VCaP (cell line): ENCODE results near the gene SCIMP.
"Not testable (repeated sequence)": the region's sequence is repeated elsewhere in the genome, so short reads cannot be mapped to it uniquely, and the experiment has no call there.

Source experiments
- H3K27ac ChIP-seq: fragments of 450-650 bp; 2 replicates; pipeline ENCODE4 v1.5.1; 2017
- TF ChIP-seq, protein P1 (sequence below): fragments of 450-650 bp; conservative IDR thresholded peaks from 2 replicates; pipeline ENCODE4 v1.5.1; 2017; ENCODE audit warnings: mild to moderate bottlenecking, moderate library complexity

Gene SCIMP

DNA sequence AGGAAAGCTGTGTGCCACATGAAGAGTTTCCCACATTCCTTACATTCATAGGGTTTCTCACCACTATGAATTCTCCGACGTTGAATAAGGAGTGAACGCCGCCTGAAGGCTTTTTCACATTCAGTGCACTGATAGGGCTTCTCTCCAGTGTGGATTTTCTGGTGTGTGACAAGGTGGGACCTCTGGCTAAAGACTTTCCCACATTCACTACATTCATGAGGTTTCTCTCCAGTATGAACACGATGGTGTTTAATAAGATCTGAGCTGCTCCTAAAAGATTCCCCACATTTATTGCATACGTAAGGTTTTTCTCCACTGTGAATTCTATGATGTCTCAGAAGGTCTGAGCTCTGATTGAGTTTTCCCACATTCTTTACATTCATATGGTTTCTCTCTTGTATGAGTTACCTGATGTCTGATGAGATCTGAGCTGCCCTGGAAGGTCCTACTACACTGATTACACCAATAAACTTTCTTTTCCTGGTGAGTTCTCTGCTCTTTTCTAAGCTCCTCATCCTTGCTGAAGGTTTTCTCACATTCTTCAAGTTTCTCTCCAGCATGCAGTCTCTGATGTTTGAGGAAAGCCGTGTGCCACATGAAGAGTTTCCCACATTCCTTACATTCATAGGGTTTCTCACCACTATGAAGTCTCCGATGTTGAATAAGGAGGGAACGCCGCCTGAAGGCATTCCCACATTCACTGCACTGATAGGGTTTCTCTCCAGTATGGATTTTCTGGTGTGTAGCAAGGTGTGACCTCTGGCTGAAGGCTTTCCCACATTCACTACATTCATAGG lies 53.0 kb downstream of the SCIMP start:
- no peak overlapping the region for H3K27ac ChIP-seq
- TF ChIP-seq, protein P1, sequence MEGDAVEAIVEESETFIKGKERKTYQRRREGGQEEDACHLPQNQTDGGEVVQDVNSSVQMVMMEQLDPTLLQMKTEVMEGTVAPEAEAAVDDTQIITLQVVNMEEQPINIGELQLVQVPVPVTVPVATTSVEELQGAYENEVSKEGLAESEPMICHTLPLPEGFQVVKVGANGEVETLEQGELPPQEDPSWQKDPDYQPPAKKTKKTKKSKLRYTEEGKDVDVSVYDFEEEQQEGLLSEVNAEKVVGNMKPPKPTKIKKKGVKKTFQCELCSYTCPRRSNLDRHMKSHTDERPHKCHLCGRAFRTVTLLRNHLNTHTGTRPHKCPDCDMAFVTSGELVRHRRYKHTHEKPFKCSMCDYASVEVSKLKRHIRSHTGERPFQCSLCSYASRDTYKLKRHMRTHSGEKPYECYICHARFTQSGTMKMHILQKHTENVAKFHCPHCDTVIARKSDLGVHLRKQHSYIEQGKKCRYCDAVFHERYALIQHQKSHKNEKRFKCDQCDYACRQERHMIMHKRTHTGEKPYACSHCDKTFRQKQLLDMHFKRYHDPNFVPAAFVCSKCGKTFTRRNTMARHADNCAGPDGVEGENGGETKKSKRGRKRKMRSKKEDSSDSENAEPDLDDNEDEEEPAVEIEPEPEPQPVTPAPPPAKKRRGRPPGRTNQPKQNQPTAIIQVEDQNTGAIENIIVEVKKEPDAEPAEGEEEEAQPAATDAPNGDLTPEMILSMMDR = no peak

DNA sequence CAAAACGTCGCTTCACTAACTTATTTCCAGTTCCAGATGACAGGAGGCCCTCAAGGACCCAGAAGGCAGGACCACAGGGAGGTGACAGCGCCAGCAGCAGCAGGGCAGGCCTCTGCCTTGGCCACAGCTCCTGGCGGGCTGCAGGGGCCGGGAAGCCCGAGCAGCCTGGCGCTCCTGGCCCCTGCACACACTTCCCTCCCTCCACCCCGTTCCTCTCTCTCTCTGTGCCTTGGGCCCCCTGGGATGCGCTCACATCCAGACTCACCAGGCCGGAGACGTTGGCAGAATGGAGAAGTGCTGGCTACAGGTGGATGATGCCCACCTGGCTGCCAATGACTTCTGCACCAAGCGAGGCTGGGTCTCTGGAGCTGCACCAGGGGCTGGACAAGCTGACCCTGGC lies 55.7 kb downstream of the SCIMP start:
- H3K27ac ChIP-seq = no peak overlapping the region
- TF ChIP-seq, protein P1 = no peak

DNA sequence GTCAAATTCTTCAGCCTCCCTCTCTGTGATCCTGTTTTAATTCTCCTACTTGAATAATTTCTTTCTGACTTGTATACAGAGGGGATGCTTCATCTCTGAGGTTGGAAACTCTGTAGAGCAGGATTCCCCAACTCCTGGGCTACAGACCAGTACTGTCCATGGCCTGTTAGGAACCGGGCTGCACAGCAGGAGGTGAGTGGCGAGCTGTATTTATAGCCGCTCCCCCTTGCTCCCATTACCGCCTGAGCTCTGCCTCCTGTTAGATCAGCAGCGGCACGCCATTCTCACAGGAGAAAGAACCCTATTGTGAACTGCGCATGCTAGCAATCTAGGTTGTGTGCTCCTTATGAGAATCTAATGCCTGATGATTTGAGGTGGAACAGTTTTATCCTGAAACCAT lies 59.6 kb downstream of the SCIMP start:
- H3K27ac ChIP-seq = not testable (repeated sequence)

DNA sequence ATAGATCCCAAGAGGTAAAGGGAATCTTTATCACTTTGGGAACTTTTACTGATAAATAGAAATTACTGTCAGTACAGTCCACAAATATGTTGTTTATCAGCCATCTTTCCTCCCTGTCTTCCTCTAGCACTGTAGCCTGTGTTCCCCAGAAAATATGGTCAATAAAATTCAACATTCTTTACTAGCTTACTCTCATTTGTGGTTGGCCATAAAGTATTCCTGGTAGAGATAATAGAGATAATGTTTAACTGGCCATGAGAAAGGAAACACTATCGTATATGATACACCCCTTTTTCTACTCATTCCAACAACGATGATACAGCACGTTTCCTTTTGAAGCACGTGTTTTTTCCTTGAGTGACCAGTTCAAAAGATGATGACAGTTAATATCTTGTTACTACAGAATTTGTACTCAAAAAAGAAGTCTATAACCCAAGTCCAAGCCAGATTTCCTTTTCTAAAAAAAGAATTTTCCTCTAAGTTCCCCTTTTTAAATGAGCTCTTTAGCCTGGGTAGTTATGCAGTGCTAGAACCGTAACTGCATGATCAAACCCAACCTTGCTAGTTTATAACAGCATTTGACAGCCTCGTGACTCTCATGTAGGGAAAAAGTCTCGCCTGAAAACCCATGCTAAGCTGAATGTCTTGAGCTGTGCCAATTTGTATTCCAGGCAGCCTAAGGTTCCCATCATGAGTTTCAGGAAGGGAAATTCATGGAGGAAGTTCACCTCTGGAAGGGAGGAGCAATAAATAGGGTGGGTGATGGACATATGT lies 68.7 kb downstream of the SCIMP start:
- not testable (repeated sequence) for H3K27ac ChIP-seq

DNA sequence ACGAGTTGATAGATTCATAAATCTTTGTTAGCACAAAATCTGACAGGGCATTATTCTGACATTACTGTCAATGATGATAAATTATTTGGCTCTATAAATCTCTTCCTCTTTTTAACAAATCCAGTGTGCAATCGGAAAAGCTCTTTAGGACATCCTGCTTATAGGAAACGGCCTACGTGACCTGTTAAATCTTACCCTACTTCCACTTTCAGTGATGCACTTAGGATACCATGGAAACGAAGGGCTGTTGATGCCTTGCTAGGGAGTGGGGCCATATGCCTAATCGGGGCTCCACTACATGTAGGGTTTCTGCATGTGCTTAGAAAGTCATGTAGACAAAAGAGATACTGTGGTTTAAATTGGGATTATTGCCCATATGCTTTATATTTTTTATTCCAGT lies 70.2 kb downstream of the SCIMP start:
- no peak overlapping the region for H3K27ac ChIP-seq
- TF ChIP-seq, protein P1 = no peak

DNA sequence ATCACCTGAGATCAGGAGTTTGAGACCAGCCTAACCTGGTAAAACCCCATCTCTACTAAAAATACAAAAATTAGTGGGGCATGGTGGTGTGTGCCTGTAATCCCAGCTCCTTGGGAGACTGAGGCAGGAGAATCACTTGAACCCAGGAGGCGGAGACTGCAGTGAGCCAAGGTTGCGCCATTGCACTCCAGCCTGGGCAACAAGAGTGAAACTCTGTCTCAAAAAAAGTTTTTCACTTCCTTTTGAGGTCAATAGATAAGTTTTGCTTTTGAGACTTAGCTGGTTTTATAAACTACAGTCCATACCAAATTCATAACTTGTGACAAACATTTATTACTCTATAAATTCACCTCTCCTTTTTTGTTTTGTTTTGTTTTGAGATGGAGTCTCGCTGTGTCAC lies 72.9 kb downstream of the SCIMP start:
- not testable (repeated sequence) for H3K27ac ChIP-seq

DNA sequence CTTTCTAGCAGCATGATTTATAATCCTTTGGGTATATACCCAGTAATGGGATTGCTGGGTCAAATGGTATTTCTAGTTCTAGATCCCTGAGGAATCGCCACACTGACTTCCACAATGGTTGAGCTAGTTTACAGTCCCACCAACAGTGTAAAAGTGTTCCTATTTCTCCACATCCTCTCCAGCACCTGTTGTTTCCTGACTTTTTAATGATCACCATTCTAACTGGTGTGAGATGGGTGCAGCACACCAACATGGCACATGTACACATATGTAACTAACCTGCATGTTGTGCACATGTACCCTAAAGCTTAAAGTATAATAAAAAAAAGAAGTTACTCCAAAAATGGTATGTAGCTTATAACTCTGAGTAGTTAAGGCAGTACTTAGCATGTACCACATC lies 74.0 kb downstream of the SCIMP start:
- not testable (repeated sequence) for H3K27ac ChIP-seq
